HG02798 (cell line): ENCODE data around the gene ATP6V0E2.
"Not testable (repeated sequence)": the region's sequence is repeated elsewhere in the genome, so short reads cannot be mapped to it uniquely, and the experiment has no call there.

ENCODE experiments used
- ATAC-seq: cut with Tn5 transposase; IDR thresholded peaks from one replicate; pipeline ENCODE4 v1.9.1; 2021; ENCODE audit warnings: mild to moderate bottlenecking; ENCODE audit not compliant: unreplicated experiment, poor library complexity

ATP6V0E2 gene

DNA sequence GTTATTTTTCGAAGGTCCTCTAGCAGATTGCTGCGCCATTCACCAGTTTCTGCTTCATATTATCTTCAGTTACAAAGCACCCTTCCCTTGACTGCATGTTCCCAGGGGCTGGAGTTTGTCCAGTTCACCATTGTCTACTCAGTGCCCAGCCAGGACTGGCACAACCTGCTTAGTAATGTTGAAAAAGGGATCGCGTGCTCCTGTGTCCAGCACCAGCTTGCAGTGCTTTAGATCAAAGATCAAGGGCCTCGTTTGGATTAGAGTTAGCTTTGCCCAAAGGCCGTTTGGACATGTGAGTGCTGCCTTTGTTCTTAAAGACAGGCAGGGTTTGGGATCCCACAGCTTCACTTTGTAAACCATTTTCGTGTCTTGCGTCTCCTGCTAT is 867 bp downstream of the ATP6V0E2 start:
- ATAC-seq: no peak

DNA sequence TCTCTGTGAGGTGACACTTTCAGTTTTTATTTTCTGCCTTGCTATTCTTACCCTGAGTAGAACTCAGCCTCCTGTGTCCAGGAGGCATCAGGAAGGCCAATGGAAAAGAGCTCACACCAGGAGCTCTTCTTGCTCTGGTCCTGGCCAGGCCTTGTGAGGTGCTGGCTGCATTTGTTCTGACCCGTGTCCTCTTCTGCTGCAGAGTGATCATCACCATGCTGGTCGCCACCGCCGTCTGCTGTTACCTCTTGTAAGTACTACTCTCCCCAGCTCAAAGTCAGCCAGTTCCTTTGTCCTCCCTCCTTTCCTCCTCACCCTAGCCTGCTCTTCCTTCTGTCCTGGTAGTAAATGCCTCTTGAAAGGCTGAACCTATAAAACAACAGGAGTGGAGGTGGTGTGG is 1.6 kb downstream of the ATP6V0E2 start:
- no peak for ATAC-seq

DNA sequence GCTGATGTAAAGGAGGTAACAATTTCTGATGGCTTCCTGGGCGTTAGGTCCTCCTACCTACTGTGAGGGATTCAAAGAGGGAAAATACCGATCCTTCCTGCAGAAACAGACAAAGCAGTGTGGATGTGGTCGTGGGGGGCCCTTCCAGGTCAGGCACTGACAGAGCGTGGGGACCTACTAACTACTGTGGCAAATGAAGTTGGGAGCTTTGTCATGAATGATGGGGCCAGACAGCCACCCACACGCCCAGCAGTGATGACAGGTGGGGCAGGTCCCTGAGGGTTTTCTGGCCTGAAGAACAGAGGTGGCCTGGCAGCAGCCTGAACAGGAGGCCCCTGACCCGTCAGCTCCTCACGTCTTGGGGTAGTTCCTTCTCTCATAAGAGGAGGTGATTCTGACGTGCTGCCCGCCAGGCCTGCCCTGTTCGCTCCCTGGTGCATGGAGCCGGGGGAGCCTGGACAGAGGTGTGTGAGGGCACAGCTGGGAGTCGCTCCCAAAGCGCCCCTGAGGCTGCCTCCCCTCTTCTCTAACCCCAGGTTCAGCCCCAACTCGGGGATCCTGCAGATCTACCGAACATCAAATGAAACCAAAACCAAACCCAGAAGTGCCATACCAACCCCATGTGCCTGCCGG is 4.2 kb downstream of the ATP6V0E2 start:
- no peak for ATAC-seq

DNA sequence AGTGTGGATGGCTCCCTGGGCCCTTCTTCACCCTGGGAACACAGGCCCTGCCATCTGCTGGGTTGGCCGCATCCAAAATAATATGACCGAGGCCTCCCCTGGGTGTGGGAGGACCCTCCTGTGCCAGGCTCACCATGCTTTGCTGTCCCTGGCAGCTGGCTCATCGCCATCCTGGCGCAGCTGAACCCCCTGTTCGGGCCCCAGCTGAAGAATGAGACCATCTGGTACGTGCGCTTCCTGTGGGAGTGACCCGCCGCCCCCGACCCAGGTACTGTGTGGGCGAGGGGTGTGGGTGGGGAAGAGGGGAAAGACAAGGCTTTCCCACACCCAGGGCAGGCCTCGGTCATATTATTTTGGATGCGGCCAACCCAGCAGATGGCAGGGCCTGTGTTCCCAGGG is 4.8 kb downstream of the ATP6V0E2 start:
- no peak for ATAC-seq

DNA sequence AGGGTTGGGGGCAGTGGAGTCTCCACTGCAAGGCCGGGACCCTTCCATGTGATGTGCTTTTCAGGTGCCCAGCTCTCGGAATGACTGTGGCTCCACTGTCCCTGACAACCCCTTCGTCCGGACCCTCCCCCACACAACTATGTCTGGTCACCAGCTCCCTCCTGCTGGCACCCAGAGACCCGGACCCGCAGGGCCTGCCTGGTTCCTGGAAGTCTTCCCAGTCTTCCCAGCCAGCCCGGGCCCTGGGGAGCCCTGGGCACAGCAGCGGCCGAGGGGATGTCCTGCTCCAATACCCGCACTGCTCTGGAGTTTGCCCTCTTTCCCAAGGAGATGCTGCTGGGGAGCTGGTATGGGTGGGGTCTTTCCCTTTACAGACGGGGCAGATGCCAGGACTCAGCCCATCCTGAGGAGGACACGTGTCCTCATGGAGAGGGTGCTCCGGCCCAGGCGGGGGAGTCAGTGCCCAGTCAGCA is 5.5 kb downstream of the ATP6V0E2 start:
- ATAC-seq: no peak

DNA sequence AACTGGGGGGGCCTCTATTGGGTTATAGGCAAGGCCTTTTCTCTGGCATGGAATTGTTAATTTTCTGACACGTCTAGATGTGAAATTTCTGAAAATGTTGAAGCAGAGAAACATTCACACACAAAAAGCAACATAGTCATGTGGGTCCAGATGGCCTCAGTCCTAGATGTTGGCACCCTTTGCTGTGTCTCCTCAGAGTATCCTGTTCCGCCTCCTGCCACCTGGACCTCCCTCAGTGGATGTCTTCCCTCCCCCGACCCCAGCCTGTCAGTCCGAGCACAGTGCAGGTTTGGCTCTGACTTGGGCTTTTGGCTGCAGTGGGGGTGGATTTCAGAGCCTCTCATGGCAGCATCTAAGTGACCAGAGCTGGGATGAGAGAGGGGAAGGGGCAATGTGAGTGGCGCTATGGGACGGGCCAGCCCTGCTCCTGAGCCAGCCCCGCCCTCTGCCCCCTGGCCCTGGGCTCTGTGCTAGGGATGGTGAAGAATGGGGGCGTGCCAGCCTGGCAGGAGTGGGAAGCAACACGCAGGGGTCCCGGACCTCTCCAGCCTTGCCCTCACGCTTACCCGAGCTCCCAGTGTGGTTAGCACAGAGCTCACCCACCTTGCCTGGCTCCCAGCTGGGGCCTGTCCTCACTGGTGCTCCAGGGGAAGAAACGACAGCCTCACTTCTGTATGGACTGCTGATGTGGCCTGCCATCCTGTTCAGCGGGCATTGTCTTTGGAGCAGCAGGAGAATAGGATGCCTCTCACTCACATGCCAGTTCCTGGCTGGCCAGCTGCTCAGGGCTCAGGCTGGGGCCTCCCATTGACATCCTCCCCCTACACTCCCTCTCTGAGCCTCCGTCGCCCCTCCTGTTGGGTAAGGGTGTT is 6.2 kb downstream of the ATP6V0E2 start:
- no peak for ATAC-seq

DNA sequence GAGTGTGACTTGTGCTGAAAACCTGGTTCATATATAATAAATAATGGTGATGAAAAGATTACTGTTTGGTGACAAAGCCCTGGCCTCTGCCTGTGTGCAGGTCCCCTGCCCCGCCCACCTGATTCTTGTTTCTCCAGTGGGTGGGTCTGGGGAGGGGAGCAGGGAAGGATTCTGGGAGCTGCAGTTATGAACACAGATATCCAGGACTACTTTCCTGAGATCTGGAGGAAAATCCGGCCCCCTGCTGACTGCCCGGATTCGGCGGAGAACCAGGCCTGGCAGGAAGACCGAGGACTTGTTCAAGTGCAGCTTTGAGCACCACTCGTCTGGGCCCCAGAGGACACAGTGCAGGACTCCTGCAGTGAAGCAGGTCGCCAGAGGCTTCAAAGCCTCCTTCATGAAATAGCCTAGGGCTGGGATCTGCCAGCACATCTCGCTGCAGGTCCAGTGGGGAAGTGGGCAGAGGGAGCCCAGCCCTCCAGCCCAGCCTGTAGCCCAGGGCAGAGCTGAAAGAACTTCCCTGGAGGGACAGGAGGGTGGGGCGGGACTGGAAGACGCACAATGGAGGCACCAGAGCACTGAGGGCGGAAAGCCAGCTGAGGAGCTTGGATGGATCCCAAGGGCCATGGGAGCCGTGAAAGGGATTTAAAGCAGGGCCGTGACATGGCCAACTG is 7.0 kb downstream of the ATP6V0E2 start:
- ATAC-seq: no peak

DNA sequence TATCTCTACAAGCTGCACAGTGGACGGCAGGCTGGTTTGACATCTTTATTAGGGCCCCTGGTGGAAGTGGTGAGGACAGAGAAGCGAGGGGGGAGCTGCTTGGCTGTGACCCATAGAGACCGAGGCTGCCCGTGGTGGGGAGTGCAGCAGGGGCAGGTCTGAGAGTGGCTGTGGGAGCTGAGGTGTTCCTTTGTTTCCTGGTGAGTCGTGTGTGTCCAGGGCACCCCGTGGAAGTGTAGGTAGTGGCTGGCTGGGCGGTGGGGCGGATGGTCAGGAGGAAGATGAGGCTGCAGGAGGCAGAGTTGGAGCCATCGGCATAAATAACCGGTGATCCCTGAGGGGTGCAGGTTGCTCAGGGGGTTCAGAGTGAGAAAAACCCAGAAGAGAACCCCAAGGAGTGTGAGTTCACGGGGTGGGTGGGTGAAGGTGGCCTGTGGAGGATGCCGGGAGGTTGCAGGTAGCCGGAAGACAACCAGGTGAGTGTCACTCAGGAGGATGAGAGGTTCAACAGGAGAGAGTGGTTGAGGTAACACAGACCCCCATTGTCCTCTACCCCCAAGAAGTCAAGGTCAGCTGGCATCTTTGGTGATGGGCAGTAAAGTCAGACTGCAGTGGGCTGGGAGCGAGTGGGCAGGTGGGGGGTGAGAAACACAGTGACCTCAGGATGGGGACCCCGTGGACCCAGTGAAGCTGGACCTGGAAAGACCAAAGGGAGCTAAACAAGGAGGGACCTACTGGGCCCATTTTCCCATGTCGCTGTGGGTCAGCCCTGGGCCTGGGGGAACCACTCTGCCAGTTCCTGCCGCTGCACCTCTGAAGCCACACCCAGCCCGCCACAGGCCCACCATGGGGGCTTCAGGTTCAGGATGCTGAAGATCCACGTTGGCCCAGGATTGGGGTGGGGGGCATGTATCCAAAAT is 7.8 kb downstream of the ATP6V0E2 start:
- no peak for ATAC-seq

DNA sequence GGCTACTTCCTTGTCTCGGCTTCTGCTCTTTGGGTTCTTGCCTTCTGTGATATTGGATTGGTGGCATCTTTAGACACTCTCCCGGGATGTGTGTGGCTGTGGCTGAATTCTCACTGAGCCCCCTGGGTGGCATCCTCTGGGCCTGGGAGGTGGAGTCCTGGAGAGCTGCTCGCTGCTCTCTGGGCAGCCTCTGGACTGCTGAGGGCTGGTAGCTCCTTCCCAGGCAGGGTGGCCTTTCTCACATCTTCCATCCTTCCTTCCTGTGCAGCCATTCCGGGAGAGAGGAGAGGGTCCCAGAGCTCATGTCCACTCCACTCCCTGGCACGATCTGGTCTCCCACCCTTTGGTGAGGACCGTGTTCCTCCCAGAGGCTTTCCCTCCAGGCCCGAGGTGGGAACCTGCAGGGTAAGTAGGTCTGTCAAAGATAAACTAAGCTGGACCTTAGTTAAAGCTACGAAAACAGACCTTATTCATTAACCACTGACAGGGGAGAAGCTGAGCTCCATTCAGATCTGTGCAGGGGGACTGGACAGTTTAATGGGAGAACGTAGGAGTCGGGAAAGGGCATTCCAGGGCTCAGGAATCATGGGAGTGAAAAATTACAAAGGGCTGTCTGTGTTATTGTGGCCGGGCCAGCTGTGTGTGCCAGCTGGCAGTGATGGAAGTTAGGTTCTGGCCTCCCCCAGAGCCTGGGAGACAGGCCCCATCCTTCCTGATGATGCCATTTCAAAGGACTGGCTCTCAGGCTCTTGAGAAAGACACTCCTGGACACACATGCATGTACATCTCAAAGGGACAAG is 8.7 kb downstream of the ATP6V0E2 start:
- no peak for ATAC-seq

DNA sequence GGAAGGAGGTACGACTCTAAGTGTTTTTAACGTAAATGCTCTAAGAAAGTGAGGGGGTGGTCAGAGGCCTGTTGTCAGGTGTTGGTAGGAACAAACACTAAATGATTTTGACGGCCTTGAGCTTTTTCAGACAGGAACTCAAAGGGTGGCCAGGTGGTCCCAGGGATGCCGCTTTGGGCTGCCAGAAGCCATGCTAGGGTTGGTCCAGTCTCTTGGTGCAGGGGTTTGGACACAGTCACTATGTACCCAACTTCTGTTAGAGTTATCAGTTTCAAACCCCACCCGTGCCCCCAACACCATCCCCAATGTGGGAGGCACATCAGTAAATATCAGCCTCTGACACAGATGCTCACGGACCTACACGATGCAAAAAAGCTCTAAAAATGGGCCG is 9.3 kb downstream of the ATP6V0E2 start:
- ATAC-seq: no peak

DNA sequence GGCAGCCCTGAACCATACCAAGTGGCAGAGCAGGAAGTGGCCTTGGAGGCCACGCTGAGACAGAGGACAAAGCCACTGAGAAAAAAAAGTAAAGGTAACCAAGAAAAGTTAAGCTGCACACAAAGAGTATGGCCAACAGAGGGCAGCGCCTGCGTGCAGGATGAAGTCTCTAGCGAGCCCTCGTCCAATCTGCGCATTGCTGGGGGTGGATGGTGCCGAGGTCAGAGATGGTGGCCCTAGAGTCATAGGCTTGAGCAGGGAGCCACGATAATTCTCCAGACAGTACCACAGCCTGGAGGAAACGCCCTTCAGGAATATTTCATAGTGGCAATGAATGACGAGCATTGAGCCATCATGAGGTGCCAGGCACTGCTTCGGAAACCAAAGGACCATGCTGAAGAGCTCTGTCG is 9.7 kb downstream of the ATP6V0E2 start:
- peak; percentile 62 for ATAC-seq

DNA sequence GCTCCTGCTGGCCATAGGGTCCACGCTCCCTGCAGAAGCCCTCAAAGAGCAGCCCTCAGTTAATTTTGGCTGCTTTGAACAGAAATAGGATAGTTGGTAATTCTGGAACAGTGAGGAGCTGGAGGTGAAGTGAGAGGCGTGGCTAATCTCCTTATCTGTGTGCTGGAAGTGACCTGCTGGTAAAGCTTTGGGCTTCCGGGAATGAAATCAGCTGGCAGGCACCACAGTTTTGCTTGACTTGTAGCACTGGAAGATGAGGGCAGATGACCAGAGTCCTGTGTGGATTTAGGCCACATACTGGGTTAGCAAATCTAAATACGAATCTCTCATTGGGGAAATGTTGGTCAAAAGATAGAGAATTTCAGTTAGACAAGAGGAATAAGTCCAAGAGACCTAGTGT is 10.2 kb downstream of the ATP6V0E2 start:
- no peak for ATAC-seq

DNA sequence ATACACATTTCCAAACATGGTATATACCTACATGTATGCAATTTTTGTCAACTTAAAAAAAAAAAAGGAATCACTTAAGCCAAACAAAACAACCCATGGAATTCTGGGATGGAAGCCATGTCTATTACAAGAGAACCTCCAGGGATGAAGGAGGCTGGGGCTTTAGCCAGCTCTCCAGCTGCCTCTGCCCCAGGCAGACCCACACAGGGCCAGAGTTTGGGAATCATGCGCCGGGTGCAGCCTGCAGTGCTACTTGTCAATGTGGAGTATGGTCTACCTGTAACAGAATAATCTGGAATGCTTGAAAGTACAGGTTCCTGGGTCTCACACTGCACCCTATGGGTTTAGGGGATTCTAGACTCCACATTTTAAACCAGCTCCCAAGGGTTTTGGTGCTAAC is 10.8 kb downstream of the ATP6V0E2 start:
- ATAC-seq: no peak

DNA sequence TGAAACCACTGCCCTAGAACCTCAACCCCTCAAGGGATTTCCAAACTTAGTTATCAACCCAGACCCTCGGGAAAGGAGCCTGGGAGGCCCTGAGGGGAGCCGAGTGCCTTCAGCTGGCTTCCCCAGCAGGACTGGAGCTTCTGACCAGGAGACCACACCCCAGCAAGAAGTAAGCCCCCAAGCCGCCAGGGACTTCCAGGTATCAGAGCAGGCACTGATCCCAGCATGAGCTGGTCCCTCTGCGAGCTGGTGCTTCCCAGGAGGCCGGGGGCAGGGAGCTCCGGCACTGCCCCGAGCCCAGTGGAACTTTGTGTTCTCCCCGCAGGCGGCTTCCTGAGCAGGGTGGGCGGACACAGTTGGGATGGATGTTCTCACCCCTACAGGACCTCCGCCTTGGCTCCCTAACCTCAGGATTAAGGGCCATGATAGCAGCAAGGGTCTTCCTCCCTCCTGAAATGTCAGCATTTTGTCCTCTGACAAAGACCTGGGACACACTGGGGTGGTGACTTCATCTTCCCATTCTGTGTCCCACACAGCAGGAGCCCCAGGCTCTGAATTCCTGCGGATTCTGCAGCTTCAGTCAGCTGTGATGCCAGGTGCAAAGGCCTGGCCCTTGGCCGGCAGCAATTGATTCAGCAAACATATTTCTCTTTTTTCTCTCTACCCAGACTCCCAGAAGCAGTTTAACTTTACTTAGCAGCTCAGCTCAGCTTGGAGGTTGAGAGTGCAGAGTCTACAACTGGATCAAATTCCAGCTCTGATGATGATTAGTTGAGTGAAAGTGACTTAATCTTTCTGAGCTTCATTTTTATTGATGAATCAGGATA is 11.6 kb downstream of the ATP6V0E2 start:
- no peak for ATAC-seq

DNA sequence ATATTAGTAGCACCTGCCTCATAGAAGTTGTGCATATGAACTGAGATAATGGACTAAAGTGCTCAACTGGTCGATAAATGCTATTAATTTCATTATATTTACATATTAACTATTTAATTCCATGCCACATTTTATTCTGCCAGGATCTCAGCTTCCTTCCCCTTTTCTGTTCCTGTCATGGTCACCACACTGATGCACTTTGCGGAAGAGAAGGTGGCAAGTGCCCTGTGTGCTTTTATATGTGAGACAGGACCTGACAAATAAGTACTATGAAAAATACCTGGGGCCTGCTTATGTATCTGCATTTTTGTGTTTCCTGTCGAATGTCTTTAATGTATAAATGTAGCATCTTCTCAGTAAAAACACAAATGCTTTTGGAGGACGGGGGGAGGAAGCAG is 12.2 kb downstream of the ATP6V0E2 start:
- no peak for ATAC-seq

DNA sequence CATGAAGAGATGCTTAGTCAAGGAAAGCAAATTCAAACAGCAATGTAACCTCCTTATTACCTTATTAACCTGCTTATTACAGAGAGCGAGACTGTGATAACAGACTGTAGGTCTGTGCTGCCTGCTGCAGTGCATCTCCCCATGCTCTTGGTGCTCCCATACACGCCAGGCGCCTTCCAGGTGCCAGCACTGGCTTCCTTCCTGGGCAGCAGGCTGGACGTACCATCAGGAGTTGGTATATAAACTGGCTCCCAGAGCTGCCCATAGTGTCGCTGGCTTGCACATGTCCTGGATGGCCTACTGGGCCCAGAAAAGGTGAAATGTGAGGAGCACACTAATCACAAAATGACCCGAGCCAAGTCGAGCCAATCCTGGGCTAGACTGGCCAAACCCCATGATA is 13.5 kb downstream of the ATP6V0E2 start:
- no peak for ATAC-seq

DNA sequence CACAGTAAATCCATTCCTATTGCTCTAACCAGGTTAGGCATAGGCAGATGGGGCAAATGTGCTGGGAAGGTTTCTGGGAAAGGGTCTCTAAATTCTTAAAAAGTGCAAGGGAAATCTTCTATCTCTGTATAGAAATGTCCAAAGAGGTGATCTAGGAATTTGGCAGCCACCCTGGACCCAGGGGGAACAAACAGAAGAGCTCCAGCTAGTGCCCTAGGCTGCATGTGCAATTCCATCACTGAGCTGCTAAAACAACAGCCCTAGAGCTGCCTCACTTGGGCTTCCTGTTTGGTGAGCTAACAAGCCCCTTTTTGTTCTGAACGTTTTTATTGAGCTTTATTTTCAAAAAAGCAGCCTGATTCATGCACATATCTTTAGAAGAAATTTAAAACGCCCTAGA is 16.9 kb downstream of the ATP6V0E2 start:
- ATAC-seq: not testable (repeated sequence)

DNA sequence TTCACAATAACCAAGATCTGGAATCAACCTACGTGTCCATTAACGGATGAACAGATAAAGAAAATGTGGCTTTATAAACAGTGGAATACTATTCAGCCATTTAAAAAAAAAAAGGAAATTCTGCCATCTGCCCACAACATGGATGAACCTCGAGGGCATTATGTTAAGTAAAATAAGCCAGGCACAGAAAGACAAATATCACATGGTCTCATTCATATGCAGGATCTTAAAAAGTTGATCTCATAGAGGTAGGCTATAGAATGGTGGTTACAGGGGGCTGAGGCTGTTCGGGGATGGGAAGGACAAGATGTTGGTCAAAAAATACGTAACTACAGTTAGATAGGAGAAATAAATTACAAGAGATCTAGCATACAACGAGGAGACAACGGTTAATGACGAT is 21.2 kb downstream of the ATP6V0E2 start:
- not testable (repeated sequence) for ATAC-seq
